GM23338 (cell line): Measurements from ENCODE around the gene IL21R. TPM values are rescaled to one million over a fixed set of nuclear protein-coding genes. Genes with fewer than 3 reads are reported as not detected.

ENCODE experiments used
- ATAC-seq: fragments of 200-7000 bp; cut with Tn5 transposase; 3 replicates; pipeline ENCODE4 v1.9.1; 2020
- DNase-seq: peaks from one replicate; pipeline ENCODE4 v3.0.0-alpha.2; 2015; ENCODE audit warnings: low spot score
- H2AFZ ChIP-seq: fragments of 200-600 bp; sonication (generic); 2 replicates; pipeline ENCODE4 v1.8.0; 2016; ENCODE audit warnings: antibody characterized with exemption, mild to moderate bottlenecking, moderate library complexity
- H3F3A ChIP-seq: fragments of 200-600 bp; sonication (generic); replicated peaks from 2 replicates; pipeline ENCODE4 v1.8.0; 2017; ENCODE audit warnings: antibody characterized with exemption, mixed run types, low read depth
- H3K27ac ChIP-seq: fragments of 200-600 bp; sonication (generic); 2 replicates; pipeline ENCODE4 v1.6.1; 2016; ENCODE audit warnings: low read depth
- H3K27me3 ChIP-seq: fragments of 200-600 bp; sonication (generic); 2 replicates; pipeline ENCODE4 v1.8.0; 2016; ENCODE audit warnings: mild to moderate bottlenecking, mixed run types, moderate library complexity; ENCODE audit not compliant: insufficient read depth
- H3K36me3 ChIP-seq: fragments of 200-600 bp; sonication (generic); 2 replicates; pipeline ENCODE4 v1.8.0; 2016; ENCODE audit warnings: mild to moderate bottlenecking; ENCODE audit not compliant: insufficient read depth
- H3K4me1 ChIP-seq: fragments of 200-600 bp; sonication (generic); 2 replicates; pipeline ENCODE4 v1.8.0; 2016; ENCODE audit warnings: mild to moderate bottlenecking, moderate library complexity; ENCODE audit not compliant: insufficient read depth
- H3K4me2 ChIP-seq: fragments of 200-600 bp; sonication (generic); 2 replicates; pipeline ENCODE4 v1.7.1; 2017; ENCODE audit warnings: mixed run types
- H3K4me3 ChIP-seq: fragments of 200-600 bp; sonication (generic); 2 replicates; pipeline ENCODE4 v1.6.1; 2016; ENCODE audit warnings: mixed run types
- H3K79me2 ChIP-seq: fragments of 200-600 bp; sonication (generic); replicated peaks from 2 replicates; pipeline ENCODE4 v1.8.0; 2017; ENCODE audit warnings: mild to moderate bottlenecking; ENCODE audit not compliant: insufficient read depth
- H3K9me2 ChIP-seq: fragments of 200-600 bp; sonication (generic); 2 replicates; pipeline ENCODE4 v1.8.0; 2017; ENCODE audit not compliant: insufficient read depth
- H4K20me1 ChIP-seq: fragments of 200-600 bp; sonication (generic); replicated peaks from 2 replicates; pipeline ENCODE4 v1.8.0; 2017; ENCODE audit warnings: mild to moderate bottlenecking; ENCODE audit not compliant: insufficient read depth
- H3K27ac Mint-ChIP-seq: 2 replicates; pipeline ENCODE4 v1.8.0; 2020; ENCODE audit warnings: inconsistent platforms, mild to moderate bottlenecking, moderate library complexity, mixed read lengths
- H3K27me3 Mint-ChIP-seq: 3 replicates; pipeline ENCODE4 v1.8.0; 2022; ENCODE audit warnings: low read depth, mild to moderate bottlenecking, moderate library complexity, mixed read lengths, inconsistent platforms; ENCODE audit not compliant: insufficient read depth, poor library complexity
- H3K36me3 Mint-ChIP-seq: 3 replicates; pipeline ENCODE4 v1.8.0; 2021; ENCODE audit warnings: low read depth, mild to moderate bottlenecking, inconsistent platforms, moderate library complexity, mixed read lengths
- H3K4me1 Mint-ChIP-seq: 3 replicates; pipeline ENCODE4 v1.8.0; 2020; ENCODE audit warnings: mild to moderate bottlenecking, inconsistent platforms, mixed read lengths
- H3K4me3 Mint-ChIP-seq: 3 replicates; pipeline ENCODE4 v1.8.0; 2021; ENCODE audit warnings: moderate library complexity, mild to moderate bottlenecking, inconsistent platforms, mixed read lengths
- H3K9me3 Mint-ChIP-seq: 3 replicates; pipeline ENCODE4 v1.8.0; 2020; ENCODE audit warnings: moderate library complexity, mild to moderate bottlenecking, inconsistent platforms, mixed read lengths
- EZH2phosphoT487 ChIP-seq: fragments of 200-600 bp; sonication (generic); IDR thresholded peaks from one replicate; pipeline ENCODE4 v1.8.1; 2018; ENCODE audit warnings: antibody characterized with exemption; ENCODE audit not compliant: unreplicated experiment
- JUNB ChIP-seq: IDR thresholded peaks from one replicate; pipeline ENCODE4 v1.6.1; 2016; ENCODE audit warnings: antibody characterized with exemption; ENCODE audit not compliant: unreplicated experiment
- NANOG ChIP-seq: IDR thresholded peaks from 2 replicates; pipeline ENCODE4 v1.6.1; 2016; ENCODE audit warnings: antibody characterized with exemption, borderline replicate concordance
- POLR2AphosphoS5 ChIP-seq: IDR thresholded peaks from 2 replicates; pipeline ENCODE4 v1.6.1; 2016; ENCODE audit warnings: antibody characterized with exemption, low read depth
- STAT1 ChIP-seq: IDR thresholded peaks from one replicate; pipeline ENCODE4 v1.6.1; 2016; ENCODE audit warnings: antibody characterized with exemption; ENCODE audit not compliant: unreplicated experiment
- ZNF114 ChIP-seq: fragments of 250-450 bp; sonication (Bioruptor Pico); IDR thresholded peaks from 2 replicates; pipeline ENCODE4 v1.5.0; 2020; ENCODE audit warnings: mild to moderate bottlenecking, moderate library complexity
- ZNF331 ChIP-seq: fragments of 250-450 bp; sonication (Bioruptor Pico); IDR thresholded peaks from 2 replicates; pipeline ENCODE4 v1.5.0; 2020; ENCODE audit warnings: low read depth, mild to moderate bottlenecking, moderate library complexity
- polyA plus RNA-seq: library from polyadenylated mRNA; unstranded; fragments of >200 nt; fragmentation: Nextera tagmentation; extraction: Ambion mirVana; gene quantifications from 2 replicates; pipeline ENCODE4 v1.2.1, GENCODE V29; 2016
- total RNA-seq: library from RNA; depleted of rRNA; stranded (reverse); fragments of >200 nt; shearing (Covaris generic); gene quantifications from 2 replicates; pipeline ENCODE4 v1.2.3, GENCODE V29; 2014
- TF ChIP-seq, protein P1 (sequence below): IDR thresholded peaks from one replicate; pipeline ENCODE4 v1.6.1; 2018; ENCODE audit warnings: antibody characterized with exemption; ENCODE audit not compliant: unreplicated experiment
- TF ChIP-seq, protein P2 (sequence below): fragments of 250-450 bp; sonication (Bioruptor Pico); IDR thresholded peaks from 2 replicates; pipeline ENCODE4 v1.5.0; 2020; ENCODE audit warnings: mild to moderate bottlenecking, moderate library complexity
- TF ChIP-seq, protein P3 (sequence below), 2 experiments: fragments of 200-600 bp in 1 of 2; sonication (generic) in 1 of 2; conservative IDR thresholded peaks; 2 replicates each; pipeline versions ENCODE4 v1.5.1 to v1.6.1; 2016 to 2017; ENCODE audit warnings: antibody characterized with exemption in 2 of 2, low read depth in 2 of 2, mild to moderate bottlenecking in 2 of 2, moderate library complexity in 1 of 2

IL21R gene
- total and polyA plus RNA-seq, 2 experiments from 2014 or later, result 0.42 to 2.6 TPM

DNA sequence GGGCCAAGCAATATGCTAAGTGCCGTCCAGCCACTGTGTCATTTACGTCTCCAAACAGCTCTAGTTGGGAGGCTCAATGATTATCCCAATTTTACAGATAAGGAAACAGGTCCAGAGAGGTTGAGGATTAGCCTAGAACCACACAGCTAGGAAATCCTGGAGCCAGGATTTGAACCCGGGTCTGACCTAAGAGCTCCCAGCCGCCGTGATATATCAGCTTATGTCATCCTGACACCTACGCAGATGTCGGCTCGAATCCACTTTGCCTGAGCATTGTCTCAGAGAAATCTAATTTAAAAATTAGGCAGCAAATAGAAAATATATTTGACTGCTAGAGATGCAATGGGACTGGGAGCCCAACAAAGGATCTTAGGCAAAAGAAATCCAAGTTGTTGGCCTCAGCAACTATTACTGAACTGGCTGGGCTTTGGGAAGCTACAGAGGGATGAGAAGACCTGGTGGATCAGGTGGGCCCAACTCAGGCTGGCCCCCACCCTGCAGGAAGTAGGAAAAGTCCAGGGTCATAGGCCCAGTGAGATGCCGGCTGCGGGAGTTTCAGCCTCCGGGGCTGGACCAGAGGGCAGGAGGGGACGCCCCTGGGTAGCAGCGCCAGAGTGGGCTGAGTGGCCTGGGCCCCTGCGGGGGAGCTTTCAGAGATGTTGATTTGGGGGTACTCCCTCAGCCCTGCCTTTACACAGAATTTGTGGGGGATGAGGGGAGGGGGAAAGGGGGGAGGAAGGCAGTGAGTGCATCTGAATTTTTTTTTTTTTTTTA is 35.1 kb upstream of the IL21R start:
- Mint-ChIP-seq H3K27me3 (no peaks in the 10 kb centered on the region), H3K36me3 (peaks cover 9% of the 10 kb centered on the region), H3K4me3 (no peak overlapping the region), H3K27ac (no peak overlapping the region), H3K9me3 (no peaks in the 10 kb centered on the region), H3K4me1 (peaks cover 7% of the 10 kb centered on the region; the same call in 2 of the 3 replicates)
- no peak overlapping the region for H3K27ac ChIP-seq
- no peaks in the 10 kb centered on the region for H3K4me1 ChIP-seq
- TF ChIP-seq NANOG (no peak), ZNF114 (CRISPR knock-in tag) (no peak), ZNF331 (no peak), STAT1 (no peak), JUNB (no peak), EZH2phosphoT487 (no peak), POLR2AphosphoS5 (no peak)
- TF ChIP-seq, protein P1, sequence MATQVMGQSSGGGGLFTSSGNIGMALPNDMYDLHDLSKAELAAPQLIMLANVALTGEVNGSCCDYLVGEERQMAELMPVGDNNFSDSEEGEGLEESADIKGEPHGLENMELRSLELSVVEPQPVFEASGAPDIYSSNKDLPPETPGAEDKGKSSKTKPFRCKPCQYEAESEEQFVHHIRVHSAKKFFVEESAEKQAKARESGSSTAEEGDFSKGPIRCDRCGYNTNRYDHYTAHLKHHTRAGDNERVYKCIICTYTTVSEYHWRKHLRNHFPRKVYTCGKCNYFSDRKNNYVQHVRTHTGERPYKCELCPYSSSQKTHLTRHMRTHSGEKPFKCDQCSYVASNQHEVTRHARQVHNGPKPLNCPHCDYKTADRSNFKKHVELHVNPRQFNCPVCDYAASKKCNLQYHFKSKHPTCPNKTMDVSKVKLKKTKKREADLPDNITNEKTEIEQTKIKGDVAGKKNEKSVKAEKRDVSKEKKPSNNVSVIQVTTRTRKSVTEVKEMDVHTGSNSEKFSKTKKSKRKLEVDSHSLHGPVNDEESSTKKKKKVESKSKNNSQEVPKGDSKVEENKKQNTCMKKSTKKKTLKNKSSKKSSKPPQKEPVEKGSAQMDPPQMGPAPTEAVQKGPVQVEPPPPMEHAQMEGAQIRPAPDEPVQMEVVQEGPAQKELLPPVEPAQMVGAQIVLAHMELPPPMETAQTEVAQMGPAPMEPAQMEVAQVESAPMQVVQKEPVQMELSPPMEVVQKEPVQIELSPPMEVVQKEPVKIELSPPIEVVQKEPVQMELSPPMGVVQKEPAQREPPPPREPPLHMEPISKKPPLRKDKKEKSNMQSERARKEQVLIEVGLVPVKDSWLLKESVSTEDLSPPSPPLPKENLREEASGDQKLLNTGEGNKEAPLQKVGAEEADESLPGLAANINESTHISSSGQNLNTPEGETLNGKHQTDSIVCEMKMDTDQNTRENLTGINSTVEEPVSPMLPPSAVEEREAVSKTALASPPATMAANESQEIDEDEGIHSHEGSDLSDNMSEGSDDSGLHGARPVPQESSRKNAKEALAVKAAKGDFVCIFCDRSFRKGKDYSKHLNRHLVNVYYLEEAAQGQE, result no peak
- TF ChIP-seq, protein P2, sequence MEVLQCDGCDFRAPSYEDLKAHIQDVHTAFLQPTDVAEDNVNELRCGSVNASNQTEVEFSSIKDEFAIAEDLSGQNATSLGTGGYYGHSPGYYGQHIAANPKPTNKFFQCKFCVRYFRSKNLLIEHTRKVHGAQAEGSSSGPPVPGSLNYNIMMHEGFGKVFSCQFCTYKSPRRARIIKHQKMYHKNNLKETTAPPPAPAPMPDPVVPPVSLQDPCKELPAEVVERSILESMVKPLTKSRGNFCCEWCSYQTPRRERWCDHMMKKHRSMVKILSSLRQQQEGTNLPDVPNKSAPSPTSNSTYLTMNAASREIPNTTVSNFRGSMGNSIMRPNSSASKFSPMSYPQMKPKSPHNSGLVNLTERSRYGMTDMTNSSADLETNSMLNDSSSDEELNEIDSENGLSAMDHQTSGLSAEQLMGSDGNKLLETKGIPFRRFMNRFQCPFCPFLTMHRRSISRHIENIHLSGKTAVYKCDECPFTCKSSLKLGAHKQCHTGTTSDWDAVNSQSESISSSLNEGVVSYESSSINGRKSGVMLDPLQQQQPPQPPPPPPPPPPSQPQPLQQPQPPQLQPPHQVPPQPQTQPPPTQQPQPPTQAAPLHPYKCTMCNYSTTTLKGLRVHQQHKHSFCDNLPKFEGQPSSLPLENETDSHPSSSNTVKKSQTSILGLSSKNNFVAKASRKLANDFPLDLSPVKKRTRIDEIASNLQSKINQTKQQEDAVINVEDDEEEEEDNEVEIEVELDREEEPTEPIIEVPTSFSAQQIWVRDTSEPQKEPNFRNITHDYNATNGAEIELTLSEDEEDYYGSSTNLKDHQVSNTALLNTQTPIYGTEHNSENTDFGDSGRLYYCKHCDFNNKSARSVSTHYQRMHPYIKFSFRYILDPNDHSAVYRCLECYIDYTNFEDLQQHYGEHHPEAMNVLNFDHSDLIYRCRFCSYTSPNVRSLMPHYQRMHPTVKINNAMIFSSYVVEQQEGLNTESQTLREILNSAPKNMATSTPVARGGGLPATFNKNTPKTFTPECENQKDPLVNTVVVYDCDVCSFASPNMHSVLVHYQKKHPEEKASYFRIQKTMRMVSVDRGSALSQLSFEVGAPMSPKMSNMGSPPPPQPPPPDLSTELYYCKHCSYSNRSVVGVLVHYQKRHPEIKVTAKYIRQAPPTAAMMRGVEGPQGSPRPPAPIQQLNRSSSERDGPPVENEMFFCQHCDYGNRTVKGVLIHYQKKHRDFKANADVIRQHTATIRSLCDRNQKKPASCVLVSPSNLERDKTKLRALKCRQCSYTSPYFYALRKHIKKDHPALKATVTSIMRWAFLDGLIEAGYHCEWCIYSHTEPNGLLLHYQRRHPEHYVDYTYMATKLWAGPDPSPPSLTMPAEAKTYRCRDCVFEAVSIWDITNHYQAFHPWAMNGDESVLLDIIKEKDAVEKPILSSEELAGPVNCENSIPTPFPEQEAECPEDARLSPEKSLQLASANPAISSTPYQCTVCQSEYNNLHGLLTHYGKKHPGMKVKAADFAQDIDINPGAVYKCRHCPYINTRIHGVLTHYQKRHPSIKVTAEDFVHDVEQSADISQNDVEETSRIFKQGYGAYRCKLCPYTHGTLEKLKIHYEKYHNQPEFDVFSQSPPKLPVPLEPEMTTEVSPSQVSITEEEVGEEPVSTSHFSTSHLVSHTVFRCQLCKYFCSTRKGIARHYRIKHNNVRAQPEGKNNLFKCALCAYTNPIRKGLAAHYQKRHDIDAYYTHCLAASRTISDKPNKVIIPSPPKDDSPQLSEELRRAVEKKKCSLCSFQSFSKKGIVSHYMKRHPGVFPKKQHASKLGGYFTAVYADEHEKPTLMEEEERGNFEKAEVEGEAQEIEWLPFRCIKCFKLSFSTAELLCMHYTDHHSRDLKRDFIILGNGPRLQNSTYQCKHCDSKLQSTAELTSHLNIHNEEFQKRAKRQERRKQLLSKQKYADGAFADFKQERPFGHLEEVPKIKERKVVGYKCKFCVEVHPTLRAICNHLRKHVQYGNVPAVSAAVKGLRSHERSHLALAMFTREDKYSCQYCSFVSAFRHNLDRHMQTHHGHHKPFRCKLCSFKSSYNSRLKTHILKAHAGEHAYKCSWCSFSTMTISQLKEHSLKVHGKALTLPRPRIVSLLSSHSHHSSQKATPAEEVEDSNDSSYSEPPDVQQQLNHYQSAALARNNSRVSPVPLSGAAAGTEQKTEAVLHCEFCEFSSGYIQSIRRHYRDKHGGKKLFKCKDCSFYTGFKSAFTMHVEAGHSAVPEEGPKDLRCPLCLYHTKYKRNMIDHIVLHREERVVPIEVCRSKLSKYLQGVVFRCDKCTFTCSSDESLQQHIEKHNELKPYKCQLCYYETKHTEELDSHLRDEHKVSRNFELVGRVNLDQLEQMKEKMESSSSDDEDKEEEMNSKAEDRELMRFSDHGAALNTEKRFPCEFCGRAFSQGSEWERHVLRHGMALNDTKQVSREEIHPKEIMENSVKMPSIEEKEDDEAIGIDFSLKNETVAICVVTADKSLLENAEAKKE (CRISPR knock-in tag), result no peak
- TF ChIP-seq, protein P3, sequence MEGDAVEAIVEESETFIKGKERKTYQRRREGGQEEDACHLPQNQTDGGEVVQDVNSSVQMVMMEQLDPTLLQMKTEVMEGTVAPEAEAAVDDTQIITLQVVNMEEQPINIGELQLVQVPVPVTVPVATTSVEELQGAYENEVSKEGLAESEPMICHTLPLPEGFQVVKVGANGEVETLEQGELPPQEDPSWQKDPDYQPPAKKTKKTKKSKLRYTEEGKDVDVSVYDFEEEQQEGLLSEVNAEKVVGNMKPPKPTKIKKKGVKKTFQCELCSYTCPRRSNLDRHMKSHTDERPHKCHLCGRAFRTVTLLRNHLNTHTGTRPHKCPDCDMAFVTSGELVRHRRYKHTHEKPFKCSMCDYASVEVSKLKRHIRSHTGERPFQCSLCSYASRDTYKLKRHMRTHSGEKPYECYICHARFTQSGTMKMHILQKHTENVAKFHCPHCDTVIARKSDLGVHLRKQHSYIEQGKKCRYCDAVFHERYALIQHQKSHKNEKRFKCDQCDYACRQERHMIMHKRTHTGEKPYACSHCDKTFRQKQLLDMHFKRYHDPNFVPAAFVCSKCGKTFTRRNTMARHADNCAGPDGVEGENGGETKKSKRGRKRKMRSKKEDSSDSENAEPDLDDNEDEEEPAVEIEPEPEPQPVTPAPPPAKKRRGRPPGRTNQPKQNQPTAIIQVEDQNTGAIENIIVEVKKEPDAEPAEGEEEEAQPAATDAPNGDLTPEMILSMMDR (conservative IDR thresholded peaks at IDR 0.05; ENCODE audit: low read depth in 2 of 2), result no peak
- no peak for DNase-seq
- H2AFZ ChIP-seq, result no peak overlapping the region
- no peak overlapping the region for H3K4me2 ChIP-seq
- H3F3A ChIP-seq, result no peaks in the 10 kb centered on the region
- H4K20me1 ChIP-seq, result no peaks in the 10 kb centered on the region
- no peak overlapping the region for H3K4me3 ChIP-seq
- no peaks in the 10 kb centered on the region for H3K79me2 ChIP-seq
- no peaks in the 10 kb centered on the region for H3K9me2 ChIP-seq
- no peaks in the 10 kb centered on the region for H3K36me3 ChIP-seq
- ATAC-seq, result peak; percentile 19; the same call in 2 of the 3 replicates
- H3K27me3 ChIP-seq, result no peaks in the 10 kb centered on the region
